Stimulated activated CD8-positive, alpha-beta memory T cell treated with anti-CD3 and anti-CD28 coated beads, Interleukin-2, amount 100 ng/mL, for 48 hours (primary cell): Measurements from ENCODE around the gene IKZF5.

Source experiments
- DNase-seq, 2 donors: peaks; one replicate each; pipeline ENCODE4 v3.0.0-alpha.2; 2020; ENCODE audit warnings: low read depth in 2 of 2

The IKZF5 gene, protein sequence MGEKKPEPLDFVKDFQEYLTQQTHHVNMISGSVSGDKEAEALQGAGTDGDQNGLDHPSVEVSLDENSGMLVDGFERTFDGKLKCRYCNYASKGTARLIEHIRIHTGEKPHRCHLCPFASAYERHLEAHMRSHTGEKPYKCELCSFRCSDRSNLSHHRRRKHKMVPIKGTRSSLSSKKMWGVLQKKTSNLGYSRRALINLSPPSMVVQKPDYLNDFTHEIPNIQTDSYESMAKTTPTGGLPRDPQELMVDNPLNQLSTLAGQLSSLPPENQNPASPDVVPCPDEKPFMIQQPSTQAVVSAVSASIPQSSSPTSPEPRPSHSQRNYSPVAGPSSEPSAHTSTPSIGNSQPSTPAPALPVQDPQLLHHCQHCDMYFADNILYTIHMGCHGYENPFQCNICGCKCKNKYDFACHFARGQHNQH

DNA sequence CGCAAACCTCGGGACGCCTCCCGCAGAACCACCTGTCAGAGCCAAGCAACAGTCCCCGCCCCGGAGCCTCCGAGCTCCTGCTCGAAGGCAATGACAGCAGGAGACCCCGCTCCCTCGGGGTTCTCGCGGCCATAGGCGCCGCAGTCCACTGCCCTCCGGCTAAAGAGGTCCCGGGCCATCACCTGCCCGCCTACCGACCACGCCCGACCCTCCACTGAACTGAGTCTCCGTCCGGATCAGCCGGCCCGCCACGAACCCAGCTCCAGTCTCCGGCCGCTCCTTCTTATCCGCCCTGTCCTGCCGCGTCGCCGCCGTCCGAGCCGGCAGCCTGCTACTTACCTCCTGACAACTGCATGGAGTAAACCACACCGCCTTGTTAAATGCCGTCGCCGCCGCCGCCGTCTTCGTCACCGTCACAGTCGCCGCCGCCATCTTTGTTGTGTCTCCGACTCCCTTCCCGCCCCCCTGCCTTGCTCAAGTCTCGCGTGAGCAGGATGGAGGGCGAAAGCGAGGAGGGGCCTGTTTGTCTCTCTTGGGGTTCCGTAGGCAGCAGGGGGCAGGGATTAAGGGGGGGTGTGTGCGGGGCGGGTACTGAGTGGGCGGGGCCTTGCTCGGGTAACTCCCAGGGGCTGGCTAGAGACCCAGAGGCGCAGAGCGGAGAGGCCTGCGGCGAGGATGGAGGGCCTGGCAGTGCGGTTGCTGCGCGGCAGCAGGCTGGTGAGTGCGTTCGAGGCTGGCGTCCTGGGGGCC lies at the start of gene IKZF5, which contains the start of gene ACADSB:
Gene IKZF5 (minus strand): TSS at position 441 of the 750 bp plus-strand sequence. CDS start 10,170 bp downstream, outside the sequence.
Gene ACADSB (plus strand): TSS at position 652 of the 750 bp plus-strand sequence. CDS start 24 bp downstream, at position 676.
- peak; percentile 86 to 87 for DNase-seq

DNA sequence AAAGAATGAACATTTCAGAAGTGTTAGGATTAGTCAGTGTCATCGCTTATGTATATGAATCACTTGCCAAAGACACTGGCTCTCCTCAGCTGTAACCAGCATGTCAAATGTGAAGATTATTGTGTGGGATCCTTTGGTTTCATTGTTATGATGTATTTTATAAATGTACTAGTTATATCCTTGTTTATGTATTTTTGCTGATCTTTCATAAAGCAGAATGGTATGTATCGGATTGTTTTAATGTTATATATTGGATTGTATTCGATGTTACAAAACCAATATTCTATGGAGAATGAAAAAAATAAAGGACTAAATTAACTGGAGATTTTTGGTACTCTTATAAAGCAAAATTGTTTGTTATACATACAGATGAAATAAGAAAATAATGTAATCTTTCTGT lies 49.4 kb upstream of the IKZF5 start:
- DNase-seq = no peak

DNA sequence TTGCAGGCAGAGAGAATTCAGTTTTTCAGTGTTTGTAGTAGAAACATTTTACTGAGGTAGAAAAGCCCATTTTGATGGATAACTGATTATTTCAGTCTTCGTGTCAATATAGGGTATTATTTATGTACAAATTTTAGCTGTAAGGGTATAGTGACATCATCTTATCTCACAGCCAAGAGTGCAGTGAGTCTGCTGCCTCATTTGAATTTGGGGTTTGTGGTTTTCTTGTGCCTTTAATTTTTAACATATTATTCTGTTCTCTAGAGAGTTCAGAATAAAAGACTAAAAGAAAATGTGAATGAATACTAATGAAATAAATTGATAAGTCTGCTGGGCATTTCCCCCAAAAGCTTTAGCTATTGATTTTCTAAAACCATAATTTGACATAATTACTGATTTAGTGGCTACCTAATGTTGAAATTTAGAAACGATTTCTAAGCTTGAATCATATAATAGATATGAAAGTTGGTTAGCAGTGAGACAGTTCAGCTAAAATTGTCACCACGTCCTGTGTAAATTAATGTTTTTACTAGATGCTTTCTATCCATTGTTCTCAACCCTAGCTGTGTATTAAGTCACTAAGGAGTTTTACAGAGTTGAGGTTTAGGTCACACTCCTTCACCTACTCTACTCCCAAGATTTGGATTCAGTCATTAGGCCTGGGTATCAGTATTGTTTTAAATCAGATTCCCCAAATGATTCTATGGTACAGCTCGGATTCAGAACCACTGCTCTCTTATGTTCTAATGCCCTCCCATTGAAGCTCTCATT lies 37.6 kb upstream of the IKZF5 start:
- DNase-seq = no peak

DNA sequence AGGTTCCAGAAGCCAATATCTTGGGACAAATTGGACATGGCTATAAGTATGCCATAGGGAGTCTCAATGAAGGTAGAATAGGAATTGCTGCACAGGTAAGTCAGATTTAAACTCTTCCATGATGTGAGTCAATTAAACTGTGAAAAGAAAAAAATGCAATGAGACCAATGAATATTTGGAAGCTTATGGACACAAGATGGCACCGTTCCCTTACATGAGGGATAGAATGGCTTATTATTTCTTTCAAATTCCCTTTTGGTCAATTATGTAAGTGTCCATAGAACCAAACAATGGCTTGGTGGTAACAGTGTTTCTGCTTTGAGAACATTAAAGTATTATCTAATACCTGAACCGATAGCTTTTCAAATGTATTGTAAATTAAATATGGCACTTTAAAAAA lies 35.8 kb upstream of the IKZF5 start:
- no peak for DNase-seq

DNA sequence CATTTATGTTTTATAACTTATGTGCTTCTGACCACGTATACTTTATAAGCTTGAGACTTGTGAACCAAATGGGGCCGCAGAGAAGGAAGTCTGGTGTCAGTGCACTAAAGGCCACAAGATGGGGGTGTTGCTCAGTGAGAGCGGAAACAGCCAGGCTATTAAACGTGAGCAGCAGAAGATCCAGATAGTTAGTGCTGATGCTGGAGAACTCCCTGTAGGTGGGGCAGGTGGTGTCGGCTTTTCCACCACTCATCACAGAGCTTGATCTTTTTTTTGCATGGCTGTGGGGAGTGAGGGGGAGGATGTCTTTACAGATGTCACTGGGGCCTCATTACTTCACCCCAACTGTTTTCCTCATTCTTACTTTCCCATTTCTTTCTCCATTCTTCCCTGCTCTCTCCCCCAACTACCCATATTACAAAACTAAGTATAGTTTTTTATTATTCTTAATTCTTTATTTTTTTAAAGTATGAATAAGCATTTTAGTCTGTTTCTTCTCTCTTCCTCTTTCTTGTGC lies 34.9 kb upstream of the IKZF5 start:
- DNase-seq = peak in 1 of 2 donors; percentile 6

DNA sequence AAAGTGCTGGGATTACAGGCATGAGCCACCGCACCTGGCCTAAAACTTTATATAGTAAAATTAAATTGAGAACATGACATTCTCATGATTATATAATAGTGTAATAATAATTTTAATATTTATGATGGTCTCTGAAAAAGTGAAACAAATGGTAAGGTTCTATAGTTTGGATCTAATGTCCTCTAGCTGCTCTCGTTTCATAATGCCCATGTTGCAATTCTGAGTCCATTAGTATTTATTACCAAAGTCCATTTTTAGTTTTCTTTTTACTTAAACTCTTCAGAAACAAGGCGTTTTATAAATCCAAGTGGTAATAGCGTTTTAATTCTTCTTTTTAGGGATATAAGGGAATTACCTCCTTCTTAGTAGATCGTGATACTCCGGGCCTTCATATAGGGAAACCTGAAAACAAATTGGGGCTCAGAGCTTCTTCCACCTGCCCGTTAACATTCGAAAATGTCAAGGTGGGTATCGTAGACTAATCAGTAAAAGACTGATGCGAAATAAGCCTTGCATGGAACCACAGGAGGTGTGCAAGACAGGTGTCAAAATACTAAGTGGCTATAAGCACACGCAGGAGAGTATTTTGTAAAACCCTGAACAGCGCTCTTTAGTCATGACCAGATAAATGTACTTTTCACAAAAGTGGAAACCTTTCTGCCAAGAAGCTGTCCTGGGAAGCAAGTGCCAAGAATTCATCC lies 34.3 kb upstream of the IKZF5 start:
- no peak for DNase-seq

DNA sequence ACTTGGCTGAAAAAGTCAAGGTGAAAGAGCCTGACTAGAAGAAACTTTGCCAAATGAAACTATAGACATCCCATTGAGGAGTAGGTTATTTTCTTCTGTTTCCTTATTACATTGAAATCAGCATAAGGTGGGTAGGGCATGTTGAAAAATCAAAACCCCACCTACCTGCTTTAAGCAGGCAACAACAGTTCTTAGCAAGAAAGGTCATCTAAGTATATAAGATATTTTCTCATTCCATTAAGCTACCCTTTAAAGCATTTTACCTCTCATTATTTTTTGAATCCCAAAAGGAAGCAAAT lies 31.0 kb upstream of the IKZF5 start:
- no peak for DNase-seq

DNA sequence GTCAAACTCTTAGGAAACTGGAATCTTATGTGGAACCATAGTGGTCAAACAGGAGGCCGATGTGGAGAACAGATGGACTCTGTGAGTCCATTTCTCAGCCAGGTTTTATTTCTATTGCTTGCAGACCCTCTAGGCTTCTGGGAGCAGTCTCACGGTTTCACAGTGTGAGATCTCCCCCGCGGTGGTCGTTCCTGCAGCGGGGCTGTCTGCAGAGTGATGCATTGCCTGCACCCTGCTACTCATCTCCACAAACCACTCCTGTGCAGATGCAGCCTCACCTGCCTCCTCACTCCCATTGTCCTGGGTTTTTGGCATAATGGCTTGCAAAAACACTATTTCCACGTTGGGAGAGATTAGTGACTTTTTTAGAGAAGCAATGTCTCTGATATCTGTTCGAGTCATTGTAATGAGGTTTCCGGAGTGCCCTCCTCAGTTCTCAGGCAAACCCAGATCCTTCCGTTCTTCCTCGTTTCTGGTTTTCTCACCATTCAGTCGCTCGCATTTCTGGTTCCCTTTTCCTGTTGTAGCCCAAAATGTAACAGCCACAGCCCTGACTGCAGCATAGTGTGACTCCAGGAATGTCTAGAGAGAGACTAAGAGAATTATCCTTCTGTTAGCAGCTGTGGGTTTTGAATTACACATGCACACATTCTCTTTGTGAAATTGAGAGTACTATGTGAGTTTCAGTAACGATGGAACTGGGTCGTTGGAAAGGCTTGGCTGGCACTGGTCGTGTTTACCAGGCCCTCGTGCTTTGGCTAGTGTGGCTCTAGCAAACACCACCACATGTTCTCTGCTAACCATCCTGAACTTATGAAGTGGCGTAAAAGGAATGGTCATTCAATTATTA lies 30.4 kb upstream of the IKZF5 start:
- DNase-seq = no peak

DNA sequence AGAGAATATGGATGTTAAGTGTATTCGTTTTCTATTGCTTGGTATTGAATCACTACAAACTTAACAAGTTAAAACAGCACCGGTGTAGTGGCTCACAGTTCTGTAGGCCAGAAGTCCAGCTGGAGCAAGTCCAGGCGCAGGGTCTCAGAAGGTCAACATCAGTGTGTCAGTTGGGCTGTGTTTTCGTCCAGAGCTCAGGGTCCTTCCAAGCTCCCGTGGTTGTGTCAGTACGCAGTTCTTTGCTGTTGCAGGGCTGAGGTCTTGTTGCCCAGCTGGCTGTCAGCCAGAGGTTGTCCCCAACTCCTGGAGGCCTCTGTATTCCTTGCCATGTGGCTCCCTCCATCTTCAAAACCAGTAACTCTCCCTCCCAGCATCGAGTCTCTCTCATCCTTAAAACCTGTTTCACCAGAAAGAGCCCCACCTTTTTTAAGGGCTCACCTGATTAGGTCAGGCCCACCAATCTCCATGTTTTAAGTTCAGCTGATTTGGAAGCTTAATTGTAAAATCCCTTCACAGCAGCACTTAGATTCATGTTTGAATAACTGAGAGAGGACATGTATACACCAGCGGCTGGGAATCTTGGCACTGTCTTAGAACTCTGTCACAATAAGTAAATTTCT lies 27.0 kb upstream of the IKZF5 start:
- no peak for DNase-seq

DNA sequence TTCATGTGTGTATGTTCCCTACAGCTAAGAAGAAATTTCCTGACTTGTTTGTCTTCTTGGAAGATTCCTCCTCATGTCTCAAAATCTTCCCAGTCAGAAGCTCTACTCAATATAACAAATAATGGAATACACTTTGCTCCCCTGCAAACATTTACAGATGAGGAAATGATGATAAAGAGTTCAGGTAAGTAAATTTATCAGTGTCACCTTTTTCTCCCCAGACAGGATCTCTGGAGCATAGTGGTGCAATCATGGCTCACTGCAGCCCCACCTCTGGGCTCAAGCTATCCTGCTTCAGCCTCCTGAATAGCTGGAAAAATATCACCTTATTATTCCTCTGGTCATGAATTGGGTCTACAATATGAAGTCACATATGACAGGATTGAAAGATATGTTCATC lies 25.7 kb upstream of the IKZF5 start:
- no peak for DNase-seq

DNA sequence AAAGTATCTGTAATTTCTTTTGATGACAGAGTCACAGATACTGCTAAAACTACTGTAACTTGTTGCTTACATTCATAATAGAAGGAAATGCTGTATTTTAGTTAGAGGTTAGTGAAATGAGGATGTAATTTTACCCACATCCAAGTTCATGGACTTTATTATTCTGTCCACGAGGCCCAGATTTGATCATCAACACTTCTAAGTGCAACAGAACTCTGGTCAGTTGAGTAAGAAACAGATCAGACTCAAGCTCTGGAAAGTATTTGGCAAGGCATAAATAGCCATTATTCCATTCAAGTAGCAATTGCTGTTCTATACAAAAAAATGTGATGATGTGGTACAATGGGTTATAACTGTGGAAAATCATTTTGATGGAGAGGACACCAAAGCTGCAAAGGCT lies 22.5 kb upstream of the IKZF5 start:
- no peak for DNase-seq

DNA sequence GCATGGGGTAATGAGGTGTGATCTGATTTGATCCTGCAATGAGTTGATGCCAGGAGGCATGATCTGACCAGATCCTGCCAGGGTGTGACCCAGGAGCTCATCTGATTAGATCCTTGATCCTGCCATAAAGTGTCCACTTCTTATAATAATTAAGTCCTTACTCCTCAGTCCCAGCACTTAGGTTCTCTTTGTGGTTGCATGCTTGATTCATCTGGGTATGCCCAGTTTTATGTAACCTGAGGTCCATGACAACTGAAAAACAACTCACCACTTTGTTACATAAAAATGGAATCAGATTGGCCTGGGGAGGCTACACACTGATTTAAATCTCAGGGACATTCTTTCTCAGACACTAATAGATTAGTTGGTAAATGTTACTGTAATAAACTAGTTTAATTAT lies 19.3 kb upstream of the IKZF5 start:
- DNase-seq = no peak

DNA sequence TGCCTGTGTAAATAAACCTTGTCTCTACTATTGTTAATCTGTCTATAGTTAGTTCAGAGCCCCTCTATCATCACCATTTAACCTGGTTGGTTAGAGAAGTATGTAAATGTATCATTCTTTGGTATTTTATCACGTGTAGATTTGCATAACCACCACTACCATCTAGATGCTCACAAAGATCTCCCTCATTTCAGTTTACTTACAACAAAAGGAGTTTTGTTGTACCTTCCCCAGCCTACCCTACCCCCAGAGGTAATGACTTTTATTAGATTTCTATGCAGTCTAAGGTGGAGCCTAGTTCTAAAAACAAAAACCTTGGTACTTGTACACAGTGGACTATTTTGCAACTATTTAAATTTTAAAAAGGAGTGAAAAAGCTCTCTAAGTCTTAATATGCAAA lies 17.7 kb upstream of the IKZF5 start:
- DNase-seq = no peak

DNA sequence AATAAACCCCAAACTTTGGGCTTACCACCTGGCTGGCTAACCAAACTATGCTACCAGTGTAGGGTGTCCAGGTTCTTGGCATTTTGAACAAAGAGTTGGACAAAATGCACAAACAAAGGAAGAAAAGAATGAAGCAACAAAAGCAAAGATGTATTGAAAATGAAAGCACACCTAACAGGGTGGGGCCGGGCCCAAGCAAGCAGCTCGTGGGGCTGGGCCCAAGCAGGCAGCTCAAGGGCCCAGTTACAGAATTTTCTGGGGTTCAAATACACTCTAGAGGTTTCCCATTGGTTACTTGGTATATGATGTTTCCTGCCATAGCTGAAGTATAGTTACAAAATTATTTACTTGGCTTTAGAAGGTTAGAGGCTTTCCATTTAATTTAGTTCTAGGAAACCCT lies 15.9 kb upstream of the IKZF5 start:
- DNase-seq = no peak

DNA sequence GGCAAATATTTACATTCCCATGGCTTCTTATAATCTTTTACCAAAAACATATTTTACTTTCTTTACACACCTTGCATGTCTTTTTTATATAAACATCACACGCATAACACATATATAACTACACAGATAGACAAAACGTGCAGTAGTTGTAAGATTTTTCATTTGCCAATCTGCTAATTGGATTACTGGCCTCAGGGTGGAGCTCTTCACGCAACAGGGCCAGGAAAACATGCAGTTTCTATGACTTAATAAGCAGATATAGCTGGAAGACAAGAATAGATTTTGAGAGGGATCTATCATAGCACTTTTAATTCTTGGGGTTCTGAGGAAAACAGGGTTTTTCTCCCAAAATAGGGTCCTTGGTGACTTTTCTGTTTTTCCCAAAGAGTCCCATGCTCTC lies 12.9 kb upstream of the IKZF5 start:
- DNase-seq = no peak

DNA sequence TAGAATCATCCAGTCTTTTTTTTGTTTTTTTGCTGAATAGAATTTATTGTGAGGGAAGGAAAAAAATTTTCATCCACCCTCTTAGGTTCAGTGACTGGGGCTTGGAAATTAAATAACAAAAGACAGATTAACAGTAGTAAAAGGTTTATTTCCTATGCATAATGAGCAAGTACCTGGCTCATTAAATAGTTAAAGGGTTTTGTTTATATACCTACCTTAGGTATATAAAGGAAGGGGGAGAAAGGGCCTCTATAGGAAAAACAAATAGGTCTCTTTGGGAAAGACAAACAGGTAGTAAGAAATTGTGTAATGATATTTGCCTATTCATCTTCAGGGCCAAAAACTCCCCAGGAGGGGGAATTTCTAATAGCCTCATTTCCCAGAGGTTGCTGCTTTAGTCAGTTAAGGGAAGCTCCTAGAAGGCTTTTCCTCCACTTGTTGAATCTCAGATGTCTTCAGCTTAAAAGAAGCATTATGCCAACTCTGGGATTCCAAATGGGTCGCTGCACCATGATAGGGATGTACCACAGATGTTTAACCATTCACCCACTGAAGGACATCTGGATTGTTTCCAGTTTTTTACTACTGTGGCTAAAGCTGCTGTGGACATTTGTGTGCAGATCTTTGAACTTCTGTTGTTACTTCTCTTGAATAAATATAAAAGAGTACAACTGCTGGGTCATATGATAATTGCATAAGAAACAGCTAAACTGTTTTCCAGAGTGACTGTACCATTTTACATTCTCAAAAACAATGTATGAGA lies 11.5 kb upstream of the IKZF5 start:
- no peak for DNase-seq

DNA sequence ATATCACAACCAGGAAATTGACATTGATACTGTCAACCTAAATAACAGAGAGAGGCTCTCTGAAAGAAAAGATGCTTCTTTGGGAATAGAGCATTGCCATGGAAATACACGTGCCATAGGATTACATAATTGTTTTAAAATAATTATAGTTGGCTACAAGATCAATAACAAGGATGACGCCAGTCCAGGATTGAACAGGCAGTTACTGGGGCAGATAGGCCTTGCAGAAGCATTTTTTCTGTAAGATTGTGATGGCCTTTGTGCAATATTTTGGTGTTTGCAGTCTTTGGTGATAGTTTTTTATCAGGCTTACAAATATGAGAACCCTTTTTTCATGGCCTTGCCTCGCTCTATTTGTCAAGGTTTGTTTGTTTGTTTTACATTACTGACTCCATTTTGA lies 10.7 kb upstream of the IKZF5 start:
- no peak for DNase-seq

DNA sequence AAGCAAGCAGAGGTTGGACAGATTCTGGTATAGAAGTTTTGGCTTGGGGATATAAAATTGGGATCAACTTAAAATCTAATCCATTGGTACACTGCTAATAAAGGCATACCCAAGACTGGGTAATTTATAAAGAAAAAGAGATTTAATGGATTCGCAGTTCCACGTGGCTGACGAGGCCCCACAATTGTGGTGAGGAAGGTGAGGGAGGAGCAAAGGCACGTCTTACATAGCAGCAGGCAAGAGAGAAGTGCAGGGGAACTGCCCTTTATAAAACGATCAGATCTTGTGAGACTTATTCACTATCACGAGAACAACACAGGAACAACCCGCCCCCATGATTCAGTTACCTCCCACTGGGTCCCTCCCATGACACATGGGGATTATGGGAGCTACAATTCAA lies 9.9 kb upstream of the IKZF5 start:
- no peak for DNase-seq

DNA sequence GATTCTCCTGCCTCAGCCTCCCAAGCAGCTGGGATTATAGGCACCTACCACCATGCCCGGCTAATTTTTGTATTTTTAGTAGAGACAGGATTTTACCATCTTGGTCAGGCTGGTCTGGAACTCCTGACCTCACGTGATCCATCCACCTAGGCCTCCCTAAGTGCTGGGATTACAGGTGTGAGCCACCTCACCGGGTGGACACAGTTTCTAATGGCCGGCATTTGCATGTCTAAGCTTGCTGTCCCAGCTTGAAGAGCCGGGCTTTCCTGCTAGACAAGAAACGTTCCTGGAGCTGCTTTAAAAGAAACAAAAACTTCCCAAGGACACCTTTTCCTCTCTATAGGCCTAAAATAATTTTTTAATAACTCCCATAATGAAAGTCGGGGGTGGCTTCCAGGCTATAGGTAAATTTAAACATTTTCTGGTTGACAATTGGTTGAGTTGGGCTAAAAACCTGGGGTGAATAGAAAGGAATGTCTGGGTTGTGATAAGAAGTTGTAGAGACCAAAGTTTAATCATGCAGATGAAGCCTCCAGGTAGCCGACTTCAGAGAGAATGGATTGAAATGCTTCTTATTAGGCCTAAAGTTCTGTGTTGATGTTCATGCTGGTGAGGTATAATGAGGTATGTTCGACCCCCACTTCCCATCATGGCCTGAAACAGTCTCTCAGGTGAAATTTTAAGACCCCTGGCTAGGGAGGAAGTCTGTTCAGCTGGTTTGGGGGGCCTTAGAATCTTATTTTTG lies 9.0 kb upstream of the IKZF5 start:
- DNase-seq = no peak
